Measurements from ENCODE around the gene ERLEC1. TPM values are rescaled to one million over a fixed set of nuclear protein-coding genes. Genes with fewer than 3 reads are reported as not detected.
A peak's percentile ranks its signal among the peaks of the same experiment; 100 is the strongest.

The ERLEC1 gene
- total RNA-seq, 1 donor = 72.1 TPM

- H3K4me3 ChIP-seq (ENCODE audit: low read depth, low read length) = no peak overlapping the region
- TF ChIP-seq CTCF (IDR thresholded peaks at IDR 0.05; ENCODE audit: insufficient read depth, low read length) = no peak
- DNase-seq (ENCODE audit: low read depth) = no peak
Observed at GRCh38 chr2:53852532-53852931, 65.7 kb downstream of the ERLEC1 start.

DNA sequence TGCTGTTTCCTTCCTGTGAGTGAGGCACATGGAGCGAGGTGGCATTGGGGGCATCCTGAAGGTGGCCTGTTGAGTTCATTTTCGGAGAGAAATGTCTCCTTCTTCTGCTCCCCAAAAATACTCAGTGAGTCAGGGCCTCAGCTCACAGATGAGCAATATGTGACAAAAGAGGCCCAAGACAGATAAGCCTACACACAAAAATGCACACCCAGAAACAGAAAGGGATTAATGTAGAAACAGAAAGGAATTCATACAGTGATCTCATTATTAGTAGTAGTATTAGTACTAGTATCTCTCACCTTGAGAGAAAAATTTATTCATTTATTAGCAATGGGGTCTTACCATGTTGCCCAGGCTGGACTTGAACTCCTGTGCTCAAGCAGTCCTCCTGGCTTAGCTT is 67.8 kb downstream of the ERLEC1 start:
- H3K4me3 ChIP-seq (ENCODE audit: low read depth, low read length) = no peak overlapping the region
- no peak for DNase-seq (ENCODE audit: low read depth)
- TF ChIP-seq CTCF (IDR thresholded peaks at IDR 0.05; ENCODE audit: insufficient read depth, low read length) = no peak

- TF ChIP-seq CTCF (IDR thresholded peaks at IDR 0.05; ENCODE audit: insufficient read depth, low read length) = no peak
- no peak for DNase-seq (ENCODE audit: low read depth)
- no peak overlapping the region for H3K4me3 ChIP-seq (ENCODE audit: low read depth, low read length)
Observed at GRCh38 chr2:53856272-53856671, 69.4 kb downstream of the ERLEC1 start.

- peak; percentile 7 for TF ChIP-seq CTCF (IDR thresholded peaks at IDR 0.05; ENCODE audit: insufficient read depth, low read length)
- H3K4me3 ChIP-seq (ENCODE audit: low read depth, low read length) = peak within 1 kb of the TSS; percentile 59
- DNase-seq (ENCODE audit: low read depth) = peak; percentile 13
Observed at GRCh38 chr2:53859206-53860181, 72.7 kb downstream of the ERLEC1 start, which contains the start of gene GPR75. TSS of gene GPR75 (minus strand) at chr2:53859967. CDS start at chr2:53854756, 5,211 bp downstream.

GRCh38 chr2:53861824-53862223 is 75.0 kb downstream of the ERLEC1 start:
- no peak overlapping the region for H3K4me3 ChIP-seq (ENCODE audit: low read depth, low read length)
- DNase-seq (ENCODE audit: low read depth) = no peak
- TF ChIP-seq CTCF (IDR thresholded peaks at IDR 0.05; ENCODE audit: insufficient read depth, low read length) = no peak

- DNase-seq (ENCODE audit: low read depth) = no peak
- no peak overlapping the region for H3K4me3 ChIP-seq (ENCODE audit: low read depth, low read length)
- no peak for TF ChIP-seq CTCF (IDR thresholded peaks at IDR 0.05; ENCODE audit: insufficient read depth, low read length)
Observed at GRCh38 chr2:53863538-53864227, 76.8 kb downstream of the ERLEC1 start.

Measured in fibroblast of the aortic adventitia (primary cell).